Esophagus squamous epithelium (tissue), 5 donors: ENCODE data around the gene COPB2. TPM values are rescaled to one million over a fixed set of nuclear protein-coding genes. Genes with fewer than 3 reads are reported as not detected.
"Not testable (repeated sequence)": the region's sequence is repeated elsewhere in the genome, so short reads cannot be mapped to it uniquely, and the experiment has no call there.

Source experiments
- DNase-seq: peaks from one replicate; lab custom pipeline; 2025; lab: John Stamatoyannopoulos, UW
- H3K27ac ChIP-seq, 4 donors: fragments of 200-600 bp; sonication (generic); one replicate each; pipeline ENCODE4 v1.5.1; 2016 to 2019; ENCODE audit warnings: mild to moderate bottlenecking in 1 of 4
- H3K27me3 ChIP-seq, 4 donors: fragments of 200-600 bp; sonication (generic); 1 replicate in 3 of 4; 2 replicates in 1 of 4; pipeline versions ENCODE4 v1.5.1 to v1.6.0; 2017 to 2021; ENCODE audit warnings: antibody characterized with exemption in 1 of 4
- H3K36me3 ChIP-seq, 3 donors: fragments of 200-600 bp; sonication (generic); one replicate each; pipeline ENCODE4 v1.5.1; 2016 to 2019
- H3K4me1 ChIP-seq, 3 donors: fragments of 200-600 bp; sonication (generic); one replicate each; pipeline ENCODE4 v1.5.1; 2017 to 2019
- H3K4me3 ChIP-seq, 4 donors: fragments of 200-600 bp; sonication (generic); 1 replicate in 3 of 4; 2 replicates in 1 of 4; pipeline ENCODE4 v1.5.1; 2016 to 2019; ENCODE audit warnings: mild to moderate bottlenecking in 2 of 4, moderate library complexity in 1 of 4
- H3K9me3 ChIP-seq, 3 donors: fragments of 200-600 bp; sonication (generic); one replicate each; pipeline ENCODE4 v1.5.1; 2016 to 2019
- CTCF ChIP-seq, 6 experiments: fragments of 450-650 bp in 4 of 6; fragments of 200-600 bp in 2 of 6; sonication (generic) in 2 of 6; IDR thresholded peaks; one replicate each; pipeline ENCODE4 v1.5.1; 2016 to 2019; ENCODE audit warnings: antibody characterized with exemption in 6 of 6, mild to moderate bottlenecking in 4 of 6, moderate library complexity in 4 of 6
- POLR2A ChIP-seq, 4 donors: fragments of 450-650 bp; IDR thresholded peaks; one replicate each; pipeline ENCODE4 v1.6.1; 2017; ENCODE audit warnings: antibody characterized with exemption in 4 of 4, mild to moderate bottlenecking in 4 of 4, moderate library complexity in 3 of 4
- WGBS, 2 donors: methylation state at CpG; one replicate each; pipeline ENCODE4 v1.1.5; 2018; 5-methylcytosine and 5-hydroxymethylcytosine counted together
- intact Hi-C: fragments of 100-400 bp; cut with DNase I; formaldehyde crosslinking; loops from one replicate; pipeline ENCODE4 v1.15.0; 2022
- total RNA-seq, 4 donors: library from RNA; depleted of rRNA; stranded (reverse); fragments of >200 nt; gene quantifications; one replicate each; pipeline ENCODE4 v1.1.0, GENCODE V29; 2016
- donor health status: DM: yes; HTN: yes; CAD: no.

The COPB2 gene
- total RNA-seq, 4 donors from 2014 or later = 62.6 to 103 (median 86.8) TPM

- H3K9me3 ChIP-seq = no peaks in the 10 kb centered on the region
- H3K4me1 ChIP-seq = peaks cover 4 to 12% (median 5%) of the 10 kb centered on the region in 3 donors
- H3K36me3 ChIP-seq = no peaks in the 10 kb centered on the region
- H3K27me3 ChIP-seq = no peaks in the 10 kb centered on the region
- H3K4me3 ChIP-seq = no peak overlapping the region
- intact Hi-C loops = no loop called here
- DNase-seq = no peak
- H3K27ac ChIP-seq = no peak overlapping the region
- TF ChIP-seq CTCF (IDR thresholded peaks at IDR 0.05) = no peak
- no peak for TF ChIP-seq POLR2A (IDR thresholded peaks at IDR 0.05)
Observed at GRCh38 chr3:139394116-139394515, 4.7 kb upstream of the COPB2 start.

GRCh38 chr3:139388821-139389551 lies 461 bp downstream of the COPB2 start:
- 3 to 5% methylated on average over 12 to 20 of the region's 25 CpGs for WGBS, 2 donors
- intact Hi-C loops = no loop called here
- no peaks in the 10 kb centered on the region for H3K27me3 ChIP-seq
- DNase-seq = no peak
- peak overlapping the region; percentile 72 to 100 (median 86) for H3K4me3 ChIP-seq
- TF ChIP-seq POLR2A (IDR thresholded peaks at IDR 0.05) = no peak
- peak overlapping the region; percentile 91 to 98 (median 95) for H3K27ac ChIP-seq
- H3K36me3 ChIP-seq = peaks cover 0 to 8% (median 0%) of the 10 kb centered on the region in 3 donors
- H3K9me3 ChIP-seq = no peaks in the 10 kb centered on the region
- peaks cover 9 to 56% (median 12%) of the 10 kb centered on the region in 3 donors for H3K4me1 ChIP-seq

GRCh38 chr3:139388077-139388476 lies 1.4 kb downstream of the COPB2 start:
- Histone ChIP-seq H3K4me3 (peak overlapping the region in 2 of 4 donors; percentile 83 to 89), H3K9me3 (no peaks in the 10 kb centered on the region), H3K27me3 (no peaks in the 10 kb centered on the region), H3K27ac (no peak overlapping the region), H3K36me3 (peaks cover 0 to 13% (median 0%) of the 10 kb centered on the region in 3 donors), H3K4me1 (peaks cover 9 to 57% (median 12%) of the 10 kb centered on the region in 3 donors)
- DNase-seq = no peak
- intact Hi-C loops = no loop called here
- TF ChIP-seq POLR2A (IDR thresholded peaks at IDR 0.05) (no peak), CTCF (IDR thresholded peaks at IDR 0.05) (no peak)
- WGBS, 2 donors = 69 to 71% methylated on average over 10 of the region's 10 CpGs

- H3K4me1 ChIP-seq = peaks cover 0 to 28% (median 2%) of the 10 kb centered on the region in 3 donors
Observed at GRCh38 chr3:139382291-139382690, 7.2 kb downstream of the COPB2 start.

GRCh38 chr3:139380575-139380974 lies 8.9 kb downstream of the COPB2 start:
- no peak for DNase-seq
- Histone ChIP-seq H3K27ac (no peak overlapping the region), H3K4me1 (peaks cover 0 to 11% (median 0%) of the 10 kb centered on the region in 3 donors), H3K9me3 (no peaks in the 10 kb centered on the region), H3K36me3 (peaks cover 7 to 88% (median 16%) of the 10 kb centered on the region in 3 donors), H3K27me3 (no peaks in the 10 kb centered on the region), H3K4me3 (no peak overlapping the region)
- 83 to 89% methylated on average over 4 of the region's 4 CpGs for WGBS, 2 donors
- TF ChIP-seq POLR2A (IDR thresholded peaks at IDR 0.05) (no peak), CTCF (IDR thresholded peaks at IDR 0.05) (no peak)
- intact Hi-C loops = no loop called here

More at GRCh38 chr3:139382291-139382690, 7.2 kb downstream of the COPB2 start:
- H3K27ac ChIP-seq, intact Hi-C loops, H3K27me3 ChIP-seq, H3K9me3 ChIP-seq, H3K4me3 ChIP-seq, DNase-seq: not testable (repeated sequence)
- WGBS, 2 donors = 88 to 96% methylated on average over 2 of the region's 2 CpGs
- peaks cover 3 to 71% (median 6%) of the 10 kb centered on the region in 3 donors for H3K36me3 ChIP-seq

- no peaks in the 10 kb centered on the region for H3K4me1 ChIP-seq
- TF ChIP-seq POLR2A (IDR thresholded peaks at IDR 0.05) (no peak), CTCF (IDR thresholded peaks at IDR 0.05) (no peak)
- no peak overlapping the region for H3K27ac ChIP-seq
- no peaks in the 10 kb centered on the region for H3K9me3 ChIP-seq
- no peak overlapping the region for H3K4me3 ChIP-seq
- no peaks in the 10 kb centered on the region for H3K27me3 ChIP-seq
- no peak for DNase-seq
- H3K36me3 ChIP-seq = peaks cover 7 to 98% (median 19%) of the 10 kb centered on the region in 3 donors
- 71 to 77% methylated on average over 3 of the region's 3 CpGs for WGBS, 2 donors
- intact Hi-C loops = no loop called here
Observed at GRCh38 chr3:139378587-139379241, 10.7 kb downstream of the COPB2 start.
